K562 (cell line): ENCODE results near the gene TLCD1. TPM values are rescaled to one million over a fixed set of nuclear protein-coding genes. Genes with fewer than 3 reads are reported as not detected.

Source experiments
- CBX2 ChIP-seq: fragments of 200-600 bp; sonication (generic); IDR thresholded peaks from one replicate; pipeline ENCODE4 v1.6.1; 2012; ENCODE audit warnings: mild to moderate bottlenecking, low read length, inconsistent platforms; ENCODE audit not compliant: insufficient read depth, poor library complexity, severe bottlenecking
- COPS2 ChIP-seq: fragments of 450-650 bp; conservative IDR thresholded peaks from 2 replicates; pipeline ENCODE4 v1.6.1; 2016; ENCODE audit warnings: mild to moderate bottlenecking, moderate library complexity
- ELF1 ChIP-seq: fragments of 200-800 bp; sonication (Bioruptor generic); IDR thresholded peaks from 2 replicates; pipeline ENCODE4 v1.6.1; 2016; ENCODE audit warnings: missing genetic modification characterization, missing compliant biosample characterization
- KDM1A ChIP-seq, 2 experiments: fragments of 450-650 bp; IDR thresholded peaks; 2 replicates each; pipeline ENCODE4 v1.6.1; 2016; ENCODE audit warnings: mild to moderate bottlenecking in 2 of 2
- PCBP2 ChIP-seq: fragments of 200-400 bp; formaldehyde crosslinking; IDR thresholded peaks from 2 replicates; pipeline ENCODE4 v1.6.1; 2018; ENCODE audit warnings: low read length, low read depth, mild to moderate bottlenecking, moderate library complexity; ENCODE audit not compliant: poor library complexity, severe bottlenecking
- PRMT5 ChIP-seq: sonication (generic); formaldehyde crosslinking; IDR thresholded peaks from 2 replicates; pipeline ENCODE4 v1.5.0; 2020; ENCODE audit warnings: missing genetic modification reagents
- PTRF ChIP-seq: fragments of 450-650 bp; IDR thresholded peaks from 2 replicates; pipeline ENCODE4 v1.6.1; 2016; ENCODE audit warnings: mild to moderate bottlenecking, missing genetic modification characterization, missing compliant biosample characterization
- ZKSCAN1 ChIP-seq: fragments of 150-350 bp; IDR thresholded peaks from 2 replicates; pipeline ENCODE4 v1.6.1; 2016; ENCODE audit warnings: low read depth, low read length
- ZNF561 ChIP-seq: fragments of 450-650 bp; formaldehyde crosslinking; conservative IDR thresholded peaks from 2 replicates; pipeline ENCODE4 v1.4.0; 2020; ENCODE audit warnings: mild to moderate bottlenecking, moderate library complexity
- polyA plus RNA-seq, 8 experiments: library from polyadenylated mRNA; depleted of rRNA in 4 of 8; stranded (reverse) in 5 of 8; unstranded in 3 of 8; fragments of >200 nt; fragmentation: Nextera tagmentation in 2 of 8; fragmentation: Illumina TruSeq in 1 of 8; extraction: Ambion mirVana in 2 of 8; extraction: Trizol in 1 of 8; gene quantifications; 2 replicates each; pipeline versions ENCODE4 v1.2.1 to v1.2.3, GENCODE V29; 2011 to 2014; ENCODE audit warnings: inconsistent platforms in 1 of 8, missing spikeins in 1 of 8
- total RNA-seq, 7 experiments: library from RNA; depleted of rRNA in 6 of 7; stranded (reverse); fragments of >200 nt in 6 of 7; fragmentation: Illumina TruSeq in 2 of 7; extraction: Trizol in 2 of 7; gene quantifications; 2 replicates each; pipeline versions ENCODE4 v1.2.1 to v1.2.3, GENCODE V29; 2011 to 2021; ENCODE audit warnings: low replicate concordance in 1 of 7
- TF ChIP-seq, protein P1 (sequence below): fragments of 250-450 bp; sonication (Bioruptor Pico); IDR thresholded peaks from 2 replicates; pipeline ENCODE4 v1.4.0; 2020
- TF ChIP-seq, protein P2 (sequence below), 2 experiments: fragments of 150-350 bp in 1 of 2; IDR thresholded peaks; 2 replicates each; pipeline ENCODE4 v1.6.1; 2012 to 2016; ENCODE audit warnings: low read depth in 2 of 2, low read length in 2 of 2, mild to moderate bottlenecking in 1 of 2, moderate library complexity in 1 of 2
- TF ChIP-seq, protein P3 (sequence below): fragments of 450-650 bp; IDR thresholded peaks from 2 replicates; pipeline ENCODE4 v1.6.1; 2017; ENCODE audit warnings: antibody characterized with exemption
- TF ChIP-seq, protein P4 (sequence below): sonication (generic); formaldehyde crosslinking; IDR thresholded peaks from 2 replicates; pipeline ENCODE4 v1.9.0; 2022; ENCODE audit warnings: mild to moderate bottlenecking, missing genetic modification reagents
- TF ChIP-seq, protein P5 (sequence below), 3 experiments: IDR thresholded peaks in 2 of 3; conservative IDR thresholded peaks in 1 of 3; 2 replicates each; pipeline ENCODE4 v1.5.1; 2011 to 2012; ENCODE audit warnings: low read length in 3 of 3, mild to moderate bottlenecking in 3 of 3, control low read depth in 2 of 3, improper control_type of control experiment in 1 of 3, inconsistent platforms in 1 of 3, low read depth in 1 of 3, mixed read lengths in 1 of 3, moderate library complexity in 1 of 3; ENCODE audit not compliant: insufficient read depth in 2 of 3

TLCD1 gene
- total and polyA plus RNA-seq, 9 of the 15 experiments (the other 6 are each of a cell fraction or from before 2014, with no cell fraction given) = 6.8 to 37.7 (median 21.7) TPM

DNA sequence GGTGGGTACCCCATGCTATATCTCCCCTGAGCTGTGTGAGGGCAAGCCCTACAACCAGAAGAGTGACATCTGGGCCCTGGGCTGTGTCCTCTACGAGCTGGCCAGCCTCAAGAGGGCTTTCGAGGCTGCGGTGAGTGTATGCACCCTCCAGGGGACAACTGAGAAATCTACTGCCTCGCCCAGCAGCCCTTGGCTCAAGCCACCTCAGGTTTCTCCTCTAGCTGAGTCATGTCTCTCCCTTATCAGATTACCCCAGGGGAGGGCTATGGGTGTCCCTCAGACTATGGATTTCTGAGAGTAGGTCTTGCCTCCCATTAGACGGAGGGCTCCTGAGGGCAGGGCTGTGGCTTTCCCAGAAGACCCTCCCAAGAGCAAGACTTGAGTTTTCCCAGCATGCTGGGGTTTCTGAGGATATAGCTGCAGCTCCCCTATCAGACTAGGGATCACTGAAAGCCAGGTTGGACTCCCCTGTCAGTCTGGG, 9.2 kb upstream of the TLCD1 start (continued):
- TF ChIP-seq, protein P1, sequence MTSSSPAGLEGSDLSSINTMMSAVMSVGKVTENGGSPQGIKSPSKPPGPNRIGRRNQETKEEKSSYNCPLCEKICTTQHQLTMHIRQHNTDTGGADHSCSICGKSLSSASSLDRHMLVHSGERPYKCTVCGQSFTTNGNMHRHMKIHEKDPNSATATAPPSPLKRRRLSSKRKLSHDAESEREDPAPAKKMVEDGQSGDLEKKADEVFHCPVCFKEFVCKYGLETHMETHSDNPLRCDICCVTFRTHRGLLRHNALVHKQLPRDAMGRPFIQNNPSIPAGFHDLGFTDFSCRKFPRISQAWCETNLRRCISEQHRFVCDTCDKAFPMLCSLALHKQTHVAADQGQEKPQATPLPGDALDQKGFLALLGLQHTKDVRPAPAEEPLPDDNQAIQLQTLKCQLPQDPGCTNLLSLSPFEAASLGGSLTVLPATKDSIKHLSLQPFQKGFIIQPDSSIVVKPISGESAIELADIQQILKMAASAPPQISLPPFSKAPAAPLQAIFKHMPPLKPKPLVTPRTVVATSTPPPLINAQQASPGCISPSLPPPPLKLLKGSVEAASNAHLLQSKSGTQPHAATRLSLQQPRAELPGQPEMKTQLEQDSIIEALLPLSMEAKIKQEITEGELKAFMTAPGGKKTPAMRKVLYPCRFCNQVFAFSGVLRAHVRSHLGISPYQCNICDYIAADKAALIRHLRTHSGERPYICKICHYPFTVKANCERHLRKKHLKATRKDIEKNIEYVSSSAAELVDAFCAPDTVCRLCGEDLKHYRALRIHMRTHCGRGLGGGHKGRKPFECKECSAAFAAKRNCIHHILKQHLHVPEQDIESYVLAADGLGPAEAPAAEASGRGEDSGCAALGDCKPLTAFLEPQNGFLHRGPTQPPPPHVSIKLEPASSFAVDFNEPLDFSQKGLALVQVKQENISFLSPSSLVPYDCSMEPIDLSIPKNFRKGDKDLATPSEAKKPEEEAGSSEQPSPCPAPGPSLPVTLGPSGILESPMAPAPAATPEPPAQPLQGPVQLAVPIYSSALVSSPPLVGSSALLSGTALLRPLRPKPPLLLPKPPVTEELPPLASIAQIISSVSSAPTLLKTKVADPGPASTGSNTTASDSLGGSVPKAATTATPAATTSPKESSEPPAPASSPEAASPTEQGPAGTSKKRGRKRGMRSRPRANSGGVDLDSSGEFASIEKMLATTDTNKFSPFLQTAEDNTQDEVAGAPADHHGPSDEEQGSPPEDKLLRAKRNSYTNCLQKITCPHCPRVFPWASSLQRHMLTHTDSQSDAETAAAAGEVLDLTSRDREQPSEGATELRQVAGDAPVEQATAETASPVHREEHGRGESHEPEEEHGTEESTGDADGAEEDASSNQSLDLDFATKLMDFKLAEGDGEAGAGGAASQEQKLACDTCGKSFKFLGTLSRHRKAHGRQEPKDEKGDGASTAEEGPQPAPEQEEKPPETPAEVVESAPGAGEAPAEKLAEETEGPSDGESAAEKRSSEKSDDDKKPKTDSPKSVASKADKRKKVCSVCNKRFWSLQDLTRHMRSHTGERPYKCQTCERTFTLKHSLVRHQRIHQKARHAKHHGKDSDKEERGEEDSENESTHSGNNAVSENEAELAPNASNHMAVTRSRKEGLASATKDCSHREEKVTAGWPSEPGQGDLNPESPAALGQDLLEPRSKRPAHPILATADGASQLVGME (CRISPR knock-in tag) = 0 out of 2 replicates have a peak, but pooled peaks have one; percentile 33
- TF ChIP-seq CBX2 (no peak), KDM1A (IDR thresholded peaks at IDR 0.05) (no peak), PTRF (no peak), ZNF561 (CRISPR knock-in tag) (no peak), COPS2 (no peak), ELF1 (no peak), ZKSCAN1 (no peak), PRMT5 (CRISPR knock-in tag) (no peak), PCBP2 (no peak)
- TF ChIP-seq, protein P2, sequence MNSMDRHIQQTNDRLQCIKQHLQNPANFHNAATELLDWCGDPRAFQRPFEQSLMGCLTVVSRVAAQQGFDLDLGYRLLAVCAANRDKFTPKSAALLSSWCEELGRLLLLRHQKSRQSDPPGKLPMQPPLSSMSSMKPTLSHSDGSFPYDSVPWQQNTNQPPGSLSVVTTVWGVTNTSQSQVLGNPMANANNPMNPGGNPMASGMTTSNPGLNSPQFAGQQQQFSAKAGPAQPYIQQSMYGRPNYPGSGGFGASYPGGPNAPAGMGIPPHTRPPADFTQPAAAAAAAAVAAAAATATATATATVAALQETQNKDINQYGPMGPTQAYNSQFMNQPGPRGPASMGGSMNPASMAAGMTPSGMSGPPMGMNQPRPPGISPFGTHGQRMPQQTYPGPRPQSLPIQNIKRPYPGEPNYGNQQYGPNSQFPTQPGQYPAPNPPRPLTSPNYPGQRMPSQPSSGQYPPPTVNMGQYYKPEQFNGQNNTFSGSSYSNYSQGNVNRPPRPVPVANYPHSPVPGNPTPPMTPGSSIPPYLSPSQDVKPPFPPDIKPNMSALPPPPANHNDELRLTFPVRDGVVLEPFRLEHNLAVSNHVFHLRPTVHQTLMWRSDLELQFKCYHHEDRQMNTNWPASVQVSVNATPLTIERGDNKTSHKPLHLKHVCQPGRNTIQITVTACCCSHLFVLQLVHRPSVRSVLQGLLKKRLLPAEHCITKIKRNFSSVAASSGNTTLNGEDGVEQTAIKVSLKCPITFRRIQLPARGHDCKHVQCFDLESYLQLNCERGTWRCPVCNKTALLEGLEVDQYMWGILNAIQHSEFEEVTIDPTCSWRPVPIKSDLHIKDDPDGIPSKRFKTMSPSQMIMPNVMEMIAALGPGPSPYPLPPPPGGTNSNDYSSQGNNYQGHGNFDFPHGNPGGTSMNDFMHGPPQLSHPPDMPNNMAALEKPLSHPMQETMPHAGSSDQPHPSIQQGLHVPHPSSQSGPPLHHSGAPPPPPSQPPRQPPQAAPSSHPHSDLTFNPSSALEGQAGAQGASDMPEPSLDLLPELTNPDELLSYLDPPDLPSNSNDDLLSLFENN (IDR thresholded peaks at IDR 0.05; ENCODE audit: low read depth in 2 of 2, low read length in 2 of 2) = 0 out of 4 replicates have a peak, but pooled peaks of 1 of the 2 experiments have one; percentile 22
- TF ChIP-seq, protein P3, sequence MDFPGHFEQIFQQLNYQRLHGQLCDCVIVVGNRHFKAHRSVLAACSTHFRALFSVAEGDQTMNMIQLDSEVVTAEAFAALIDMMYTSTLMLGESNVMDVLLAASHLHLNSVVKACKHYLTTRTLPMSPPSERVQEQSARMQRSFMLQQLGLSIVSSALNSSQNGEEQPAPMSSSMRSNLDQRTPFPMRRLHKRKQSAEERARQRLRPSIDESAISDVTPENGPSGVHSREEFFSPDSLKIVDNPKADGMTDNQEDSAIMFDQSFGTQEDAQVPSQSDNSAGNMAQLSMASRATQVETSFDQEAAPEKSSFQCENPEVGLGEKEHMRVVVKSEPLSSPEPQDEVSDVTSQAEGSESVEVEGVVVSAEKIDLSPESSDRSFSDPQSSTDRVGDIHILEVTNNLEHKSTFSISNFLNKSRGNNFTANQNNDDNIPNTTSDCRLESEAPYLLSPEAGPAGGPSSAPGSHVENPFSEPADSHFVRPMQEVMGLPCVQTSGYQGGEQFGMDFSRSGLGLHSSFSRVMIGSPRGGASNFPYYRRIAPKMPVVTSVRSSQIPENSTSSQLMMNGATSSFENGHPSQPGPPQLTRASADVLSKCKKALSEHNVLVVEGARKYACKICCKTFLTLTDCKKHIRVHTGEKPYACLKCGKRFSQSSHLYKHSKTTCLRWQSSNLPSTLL = no peak
- TF ChIP-seq, protein P4, sequence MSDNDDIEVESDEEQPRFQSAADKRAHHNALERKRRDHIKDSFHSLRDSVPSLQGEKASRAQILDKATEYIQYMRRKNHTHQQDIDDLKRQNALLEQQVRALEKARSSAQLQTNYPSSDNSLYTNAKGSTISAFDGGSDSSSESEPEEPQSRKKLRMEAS (CRISPR knock-in tag) = no peak; the same call in none of the 2 replicates
- TF ChIP-seq, protein P5, sequence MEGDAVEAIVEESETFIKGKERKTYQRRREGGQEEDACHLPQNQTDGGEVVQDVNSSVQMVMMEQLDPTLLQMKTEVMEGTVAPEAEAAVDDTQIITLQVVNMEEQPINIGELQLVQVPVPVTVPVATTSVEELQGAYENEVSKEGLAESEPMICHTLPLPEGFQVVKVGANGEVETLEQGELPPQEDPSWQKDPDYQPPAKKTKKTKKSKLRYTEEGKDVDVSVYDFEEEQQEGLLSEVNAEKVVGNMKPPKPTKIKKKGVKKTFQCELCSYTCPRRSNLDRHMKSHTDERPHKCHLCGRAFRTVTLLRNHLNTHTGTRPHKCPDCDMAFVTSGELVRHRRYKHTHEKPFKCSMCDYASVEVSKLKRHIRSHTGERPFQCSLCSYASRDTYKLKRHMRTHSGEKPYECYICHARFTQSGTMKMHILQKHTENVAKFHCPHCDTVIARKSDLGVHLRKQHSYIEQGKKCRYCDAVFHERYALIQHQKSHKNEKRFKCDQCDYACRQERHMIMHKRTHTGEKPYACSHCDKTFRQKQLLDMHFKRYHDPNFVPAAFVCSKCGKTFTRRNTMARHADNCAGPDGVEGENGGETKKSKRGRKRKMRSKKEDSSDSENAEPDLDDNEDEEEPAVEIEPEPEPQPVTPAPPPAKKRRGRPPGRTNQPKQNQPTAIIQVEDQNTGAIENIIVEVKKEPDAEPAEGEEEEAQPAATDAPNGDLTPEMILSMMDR (IDR thresholded peaks at IDR 0.05 in 2 of 3, conservative IDR thresholded peaks at IDR 0.05 in 1 of 3; ENCODE audit: insufficient read depth in 2 of 3, low read depth in 1 of 3, low read length in 3 of 3) = peak; percentile 48 to 81 (median 54); a peak in 5 of 6 replicates
